CD14-positive monocyte (primary cell): ENCODE data around the gene LTBP1. TPM values are rescaled to one million over a fixed set of nuclear protein-coding genes. Genes with fewer than 3 reads are reported as not detected.

Experiments
- DNase-seq, 3 donors: peaks; one replicate each; pipeline ENCODE4 v3.0.0-alpha.2; 2011 to 2022
- H2AFZ ChIP-seq: 2 replicates; pipeline ENCODE4 v1.6.0; 2012; ENCODE audit warnings: mild to moderate bottlenecking, low read depth, low read length, inconsistent platforms; ENCODE audit not compliant: insufficient read depth, poor library complexity, severe bottlenecking
- H3K27ac ChIP-seq, 2 donors: 1 replicate in 1 of 2; 2 replicates in 1 of 2; pipeline ENCODE4 v1.5.1; 2012 to 2013; ENCODE audit warnings: low read length in 2 of 2, control low read depth in 1 of 2, inconsistent platforms in 1 of 2, low read depth in 1 of 2, mild to moderate bottlenecking in 1 of 2
- H3K27me3 ChIP-seq, 2 donors: one replicate each; pipeline versions ENCODE4 v1.6.0 to v1.6.1; 2011 to 2013; ENCODE audit warnings: low read length in 2 of 2; ENCODE audit not compliant: control insufficient read depth in 2 of 2, insufficient read depth in 2 of 2
- H3K36me3 ChIP-seq, 2 donors: replicated peaks in 1 of 2; 1 replicate in 1 of 2; 2 replicates in 1 of 2; pipeline versions ENCODE4 v1.5.1 to v1.6.1; 2012 to 2013; ENCODE audit warnings: low read length in 2 of 2, control low read depth in 1 of 2, inconsistent platforms in 1 of 2, mild to moderate bottlenecking in 1 of 2; ENCODE audit not compliant: insufficient read depth in 2 of 2, control insufficient read depth in 1 of 2
- H3K4me1 ChIP-seq, 2 donors: 1 replicate in 1 of 2; 2 replicates in 1 of 2; pipeline versions ENCODE4 v1.5.1 to v1.6.1; 2012 to 2013; ENCODE audit warnings: low read length in 2 of 2, control low read depth in 1 of 2, inconsistent platforms in 1 of 2, mild to moderate bottlenecking in 1 of 2, moderate library complexity in 1 of 2; ENCODE audit not compliant: insufficient read depth in 2 of 2, control insufficient read depth in 1 of 2
- H3K4me2 ChIP-seq: replicated peaks from 2 replicates; pipeline ENCODE3; 2012; ENCODE audit warnings: low read length, moderate library complexity, mild to moderate bottlenecking; ENCODE audit not compliant: poor library complexity, severe bottlenecking; ENCODE audit errors: extremely low read depth
- H3K4me3 ChIP-seq, 3 experiments: fragments of 200-600 bp in 1 of 3; sonication (generic) in 1 of 3; replicated peaks in 1 of 3; 1 replicate in 2 of 3; 2 replicates in 1 of 3; pipeline ENCODE4 v1.5.1; 2011 to 2013; ENCODE audit warnings: low read length in 3 of 3, mild to moderate bottlenecking in 3 of 3, control low read depth in 2 of 3, low read depth in 2 of 3, inconsistent platforms in 1 of 3, moderate library complexity in 1 of 3
- H3K79me2 ChIP-seq: 2 replicates; pipeline ENCODE4 v1.6.0; 2012; ENCODE audit warnings: mild to moderate bottlenecking, control low read depth, inconsistent platforms, low read length, moderate library complexity; ENCODE audit not compliant: insufficient read depth
- H3K9ac ChIP-seq: 2 replicates; pipeline ENCODE4 v1.6.0; 2017; ENCODE audit warnings: low read length, mild to moderate bottlenecking; ENCODE audit not compliant: insufficient read depth, poor library complexity, severe bottlenecking
- H3K9me3 ChIP-seq, 2 donors: replicated peaks in 1 of 2; 1 replicate in 1 of 2; 2 replicates in 1 of 2; pipeline versions ENCODE4 v1.5.1 to v1.6.1; 2012 to 2013; ENCODE audit warnings: low read length in 2 of 2, control low read depth in 1 of 2; ENCODE audit not compliant: control insufficient read depth in 1 of 2, insufficient read depth in 1 of 2
- H4K20me1 ChIP-seq: 2 replicates; pipeline ENCODE4 v1.6.0; 2012; ENCODE audit warnings: mild to moderate bottlenecking, low read length, control low read depth, moderate library complexity; ENCODE audit not compliant: insufficient read depth
- H3K27ac Mint-ChIP-seq, 7 donors: one replicate each; pipeline ENCODE4 v1.8.0; 2020; ENCODE audit warnings: mild to moderate bottlenecking in 7 of 7, mixed read lengths in 7 of 7, moderate library complexity in 6 of 7, inconsistent platforms in 2 of 7
- H3K27me3 Mint-ChIP-seq, 3 donors: one replicate each; pipeline ENCODE4 v1.8.0; 2021 to 2022; ENCODE audit warnings: low read depth in 3 of 3, mild to moderate bottlenecking in 3 of 3, mixed read lengths in 3 of 3, moderate library complexity in 3 of 3, inconsistent platforms in 1 of 3
- H3K36me3 Mint-ChIP-seq, 2 donors: one replicate each; pipeline ENCODE4 v1.8.0; 2020; ENCODE audit warnings: mixed read lengths in 2 of 2, inconsistent platforms in 1 of 2, mild to moderate bottlenecking in 1 of 2
- H3K4me1 Mint-ChIP-seq: one replicate; pipeline ENCODE4 v1.8.0; 2020; ENCODE audit warnings: mild to moderate bottlenecking, mixed read lengths
- H3K4me3 Mint-ChIP-seq, 2 donors: one replicate each; pipeline ENCODE4 v1.8.0; 2020; ENCODE audit warnings: mild to moderate bottlenecking in 2 of 2, mixed read lengths in 2 of 2, moderate library complexity in 1 of 2
- H3K9me3 Mint-ChIP-seq, 7 donors: one replicate each; pipeline ENCODE4 v1.8.0; 2020 to 2022; ENCODE audit warnings: mixed read lengths in 7 of 7, mild to moderate bottlenecking in 6 of 7, moderate library complexity in 6 of 7, inconsistent platforms in 2 of 7
- WGBS: methylation state at CpG from one replicate; pipeline ENCODE4 v1.1.5; 2013; ENCODE audit warnings: missing lambda C conversion rate; ENCODE audit not compliant: insufficient coverage; 5-methylcytosine and 5-hydroxymethylcytosine counted together
- intact Hi-C, 2 donors: fragments of 100-400 bp; cut with micrococcal nuclease; formaldehyde crosslinking; loops; one replicate each; pipeline versions ENCODE4 v1.15.0 to v1.15.1; 2023
- polyA plus RNA-seq, 3 donors: library from polyadenylated mRNA; depleted of rRNA in 1 of 3; unstranded in 2 of 3; stranded (reverse) in 1 of 3; fragments of 300-500 nt in 2 of 3; fragments of >200 nt in 1 of 3; fragmentation: Illumina TruSeq in 2 of 3; gene quantifications; 1 replicate in 2 of 3; 2 replicates in 1 of 3; pipeline ENCODE4 v1.2.3, GENCODE V29; 2012 to 2021
- TF ChIP-seq, protein P1 (sequence below): fragments of 200-600 bp; IDR thresholded peaks from one replicate; pipeline ENCODE4 v1.8.0; 2022; ENCODE audit warnings: antibody characterized with exemption, mild to moderate bottlenecking

LTBP1 gene
- polyA plus RNA-seq, 3 donors: 0.18 to 0.24 TPM; not detected in 1

DNA sequence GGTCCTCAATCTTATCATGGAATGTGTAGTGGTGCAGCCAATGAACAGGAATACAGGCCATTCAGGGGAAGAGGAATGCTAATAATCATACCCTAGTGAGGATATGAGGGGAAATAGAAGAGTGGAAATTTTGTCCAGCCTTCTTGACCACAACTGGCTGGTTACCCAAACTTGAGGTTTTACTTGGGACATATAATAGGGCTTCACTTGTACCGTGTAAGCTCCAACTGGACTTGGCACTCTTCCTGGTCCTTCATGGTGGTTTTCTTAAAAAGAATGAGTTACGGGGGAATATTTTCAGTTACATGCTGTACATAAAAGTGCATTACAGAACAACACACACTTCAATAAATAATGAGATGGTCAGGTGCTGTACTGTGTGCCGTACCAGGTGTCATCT is 294.8 kb downstream of the LTBP1 start:
- H3K4me2 ChIP-seq: no peak overlapping the region
- TF ChIP-seq, protein P1, sequence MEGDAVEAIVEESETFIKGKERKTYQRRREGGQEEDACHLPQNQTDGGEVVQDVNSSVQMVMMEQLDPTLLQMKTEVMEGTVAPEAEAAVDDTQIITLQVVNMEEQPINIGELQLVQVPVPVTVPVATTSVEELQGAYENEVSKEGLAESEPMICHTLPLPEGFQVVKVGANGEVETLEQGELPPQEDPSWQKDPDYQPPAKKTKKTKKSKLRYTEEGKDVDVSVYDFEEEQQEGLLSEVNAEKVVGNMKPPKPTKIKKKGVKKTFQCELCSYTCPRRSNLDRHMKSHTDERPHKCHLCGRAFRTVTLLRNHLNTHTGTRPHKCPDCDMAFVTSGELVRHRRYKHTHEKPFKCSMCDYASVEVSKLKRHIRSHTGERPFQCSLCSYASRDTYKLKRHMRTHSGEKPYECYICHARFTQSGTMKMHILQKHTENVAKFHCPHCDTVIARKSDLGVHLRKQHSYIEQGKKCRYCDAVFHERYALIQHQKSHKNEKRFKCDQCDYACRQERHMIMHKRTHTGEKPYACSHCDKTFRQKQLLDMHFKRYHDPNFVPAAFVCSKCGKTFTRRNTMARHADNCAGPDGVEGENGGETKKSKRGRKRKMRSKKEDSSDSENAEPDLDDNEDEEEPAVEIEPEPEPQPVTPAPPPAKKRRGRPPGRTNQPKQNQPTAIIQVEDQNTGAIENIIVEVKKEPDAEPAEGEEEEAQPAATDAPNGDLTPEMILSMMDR: no peak
- H2AFZ ChIP-seq: no peak overlapping the region
- no peaks in the 10 kb centered on the region for H3K4me1 ChIP-seq
- H3K27me3 ChIP-seq: no peaks in the 10 kb centered on the region
- H3K27ac ChIP-seq: no peak overlapping the region
- H3K27me3 Mint-ChIP-seq: no peaks in the 10 kb centered on the region
- no CpG with 5 or more reads among the region's 3 CpGs for WGBS
- no peaks in the 10 kb centered on the region for H3K9me3 Mint-ChIP-seq
- no peaks in the 10 kb centered on the region for H3K36me3 Mint-ChIP-seq
- H3K4me3 ChIP-seq: no peak overlapping the region
- intact Hi-C loops: no loop called here
- DNase-seq: no peak
- H3K36me3 ChIP-seq: no peaks in the 10 kb centered on the region
- H3K4me3 Mint-ChIP-seq: no peak overlapping the region
- H3K27ac Mint-ChIP-seq: no peak overlapping the region
- no peak overlapping the region for H3K9ac ChIP-seq
- no peaks in the 10 kb centered on the region for H3K79me2 ChIP-seq
- no peaks in the 10 kb centered on the region for H3K4me1 Mint-ChIP-seq
- no peaks in the 10 kb centered on the region for H3K9me3 ChIP-seq
- no peaks in the 10 kb centered on the region for H4K20me1 ChIP-seq

DNA sequence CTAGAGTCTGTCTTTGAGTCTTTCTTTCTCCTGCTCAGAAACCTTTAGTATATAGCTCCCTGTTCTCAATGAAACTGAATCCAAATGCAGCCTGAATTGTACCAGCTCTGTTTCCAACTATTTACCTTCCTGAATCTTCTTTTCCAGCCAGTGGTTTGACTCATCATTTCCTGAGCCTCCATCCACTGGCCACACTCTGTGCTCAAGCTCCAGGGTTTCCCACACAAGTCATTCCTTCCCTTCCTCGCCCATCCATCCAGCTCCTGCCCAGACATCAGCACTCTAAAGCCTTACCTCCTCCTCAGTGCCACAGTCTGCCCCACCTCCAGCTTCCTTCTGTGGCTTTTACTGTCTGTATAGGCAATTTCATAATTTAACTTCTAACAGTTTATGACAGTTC is 296.1 kb downstream of the LTBP1 start:
- TF ChIP-seq, protein P1: no peak
- no peaks in the 10 kb centered on the region for H3K36me3 Mint-ChIP-seq
- H3K4me3 ChIP-seq: no peak overlapping the region
- no peak overlapping the region for H3K4me2 ChIP-seq
- no peak overlapping the region for H3K9ac ChIP-seq
- H3K4me3 Mint-ChIP-seq: no peak overlapping the region
- 15% methylated on average over 1 of the region's 1 CpG for WGBS
- no peaks in the 10 kb centered on the region for H3K4me1 ChIP-seq
- no peak overlapping the region for H3K27ac ChIP-seq
- no peaks in the 10 kb centered on the region for H3K4me1 Mint-ChIP-seq
- H3K9me3 Mint-ChIP-seq: no peaks in the 10 kb centered on the region
- intact Hi-C loops: no loop called here
- no peak overlapping the region for H3K27ac Mint-ChIP-seq
- no peak for DNase-seq
- H3K36me3 ChIP-seq: no peaks in the 10 kb centered on the region
- H3K79me2 ChIP-seq: no peaks in the 10 kb centered on the region
- no peaks in the 10 kb centered on the region for H3K27me3 Mint-ChIP-seq
- H3K9me3 ChIP-seq: no peaks in the 10 kb centered on the region
- no peaks in the 10 kb centered on the region for H4K20me1 ChIP-seq
- H2AFZ ChIP-seq: no peak overlapping the region
- H3K27me3 ChIP-seq: no peaks in the 10 kb centered on the region
